HG03378 (cell line): ENCODE data around the gene VPS13A.
A peak's percentile ranks its signal among the peaks of the same experiment; 100 is the strongest.
"Not testable (repeated sequence)": the region's sequence is repeated elsewhere in the genome, so short reads cannot be mapped to it uniquely, and the experiment has no call there.

Source experiments
- ATAC-seq: cut with Tn5 transposase; IDR thresholded peaks from one replicate; pipeline ENCODE4 v1.9.1; 2021; ENCODE audit warnings: mild to moderate bottlenecking, moderate library complexity; ENCODE audit not compliant: unreplicated experiment

The VPS13A gene

GRCh38 chr9:77183581-77183980, 6.2 kb downstream of the VPS13A start:
- no peak for ATAC-seq

GRCh38 chr9:77188242-77188641, 10.9 kb downstream of the VPS13A start:
- no peak for ATAC-seq

- no peak for ATAC-seq
These were observed 17.1 kb downstream of the VPS13A start for GRCh38 chr9:77194423-77194822.

GRCh38 chr9:77210116-77210515, 32.8 kb downstream of the VPS13A start:
- no peak for ATAC-seq

GRCh38 chr9:77211561-77211960, 34.2 kb downstream of the VPS13A start:
- ATAC-seq: no peak

GRCh38 chr9:77212801-77213200, 35.5 kb downstream of the VPS13A start:
- ATAC-seq: no peak

- no peak for ATAC-seq
These were observed 38.5 kb downstream of the VPS13A start for GRCh38 chr9:77215874-77216273.

- ATAC-seq: no peak
These were observed 41.3 kb downstream of the VPS13A start for GRCh38 chr9:77218612-77219011.

GRCh38 chr9:77221431-77221830, 44.1 kb downstream of the VPS13A start:
- no peak for ATAC-seq

- no peak for ATAC-seq
These were observed 47.5 kb downstream of the VPS13A start for GRCh38 chr9:77224746-77225312.

- no peak for ATAC-seq
These were observed 59.4 kb downstream of the VPS13A start for GRCh38 chr9:77236693-77237092.

GRCh38 chr9:77237896-77238295, 60.6 kb downstream of the VPS13A start:
- ATAC-seq: no peak

GRCh38 chr9:77251050-77251449, 73.7 kb downstream of the VPS13A start:
- no peak for ATAC-seq

GRCh38 chr9:77257275-77257674, 79.9 kb downstream of the VPS13A start:
- no peak for ATAC-seq

GRCh38 chr9:77261605-77262004, 84.3 kb downstream of the VPS13A start:
- ATAC-seq: no peak

GRCh38 chr9:77267762-77268161, 90.4 kb downstream of the VPS13A start:
- ATAC-seq: not testable (repeated sequence)

- peak; percentile 70 for ATAC-seq
These were observed 93.8 kb downstream of the VPS13A start for GRCh38 chr9:77271023-77271690.

GRCh38 chr9:77276799-77277198, 99.5 kb downstream of the VPS13A start:
- ATAC-seq: no peak

- no peak for ATAC-seq
These were observed 100.4 kb downstream of the VPS13A start for GRCh38 chr9:77277719-77278118.

- no peak for ATAC-seq
These were observed 106.7 kb downstream of the VPS13A start for GRCh38 chr9:77283991-77284390.

- ATAC-seq: no peak
These were observed 107.3 kb downstream of the VPS13A start for GRCh38 chr9:77284616-77285015.

- no peak for ATAC-seq
These were observed 113.0 kb downstream of the VPS13A start for GRCh38 chr9:77290373-77290772.

GRCh38 chr9:77291714-77292113, 114.4 kb downstream of the VPS13A start:
- no peak for ATAC-seq
